ENCODE data around the gene OR2D2. TPM values are rescaled to one million over a fixed set of nuclear protein-coding genes. Genes with fewer than 3 reads are reported as not detected.
"Not testable (repeated sequence)": the region's sequence is repeated elsewhere in the genome, so short reads cannot be mapped to it uniquely, and the experiment has no call there.

OR2D2 gene, protein sequence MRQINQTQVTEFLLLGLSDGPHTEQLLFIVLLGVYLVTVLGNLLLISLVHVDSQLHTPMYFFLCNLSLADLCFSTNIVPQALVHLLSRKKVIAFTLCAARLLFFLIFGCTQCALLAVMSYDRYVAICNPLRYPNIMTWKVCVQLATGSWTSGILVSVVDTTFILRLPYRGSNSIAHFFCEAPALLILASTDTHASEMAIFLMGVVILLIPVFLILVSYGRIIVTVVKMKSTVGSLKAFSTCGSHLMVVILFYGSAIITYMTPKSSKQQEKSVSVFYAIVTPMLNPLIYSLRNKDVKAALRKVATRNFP
- not detected for polyA plus RNA-seq (ENCODE audit: insufficient read length in 4 of 4)

- DNase-seq (ENCODE audit: low read depth in 4 of 4, low spot score in 2 of 4): no peak
Observed at GRCh38 chr11:6892400-6892799, at the start of gene OR2D2. OR2D2 (minus strand) TSS chr11:6892500; CDS start chr11:6892500, 0 bp downstream.

GRCh38 chr11:6941970-6942369, 49.7 kb upstream of the OR2D2 start:
- no peak for DNase-seq (ENCODE audit: low read depth in 4 of 4, low spot score in 2 of 4)

- DNase-seq (ENCODE audit: low read depth in 4 of 4, low spot score in 2 of 4): no peak
Observed at GRCh38 chr11:6932145-6932544, 39.8 kb upstream of the OR2D2 start.

- no peak for DNase-seq (ENCODE audit: low read depth in 4 of 4, low spot score in 2 of 4)
Observed at GRCh38 chr11:6931146-6931713, 38.9 kb upstream of the OR2D2 start.

DNA sequence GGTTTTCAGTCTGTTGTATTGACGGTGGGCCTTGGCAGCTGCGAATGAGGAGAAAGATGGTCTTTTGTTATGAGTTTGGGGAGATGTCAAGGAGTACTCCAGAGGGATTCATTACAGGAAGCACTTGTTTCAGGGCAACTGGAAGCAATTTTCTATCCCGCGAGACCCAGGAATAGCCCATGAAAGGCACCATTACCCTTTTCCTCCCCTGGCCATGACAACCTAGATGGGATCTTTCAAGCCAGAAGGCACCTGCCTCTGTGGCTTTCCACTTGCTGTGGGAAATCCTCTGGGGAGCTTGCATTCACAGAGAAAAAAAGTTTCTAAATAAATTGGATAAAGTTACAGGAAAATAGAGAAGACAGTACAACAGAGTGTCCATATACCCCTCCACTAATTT, 36.6 kb upstream of the OR2D2 start:
- no peak for DNase-seq (ENCODE audit: low read depth in 4 of 4, low spot score in 2 of 4)

DNA sequence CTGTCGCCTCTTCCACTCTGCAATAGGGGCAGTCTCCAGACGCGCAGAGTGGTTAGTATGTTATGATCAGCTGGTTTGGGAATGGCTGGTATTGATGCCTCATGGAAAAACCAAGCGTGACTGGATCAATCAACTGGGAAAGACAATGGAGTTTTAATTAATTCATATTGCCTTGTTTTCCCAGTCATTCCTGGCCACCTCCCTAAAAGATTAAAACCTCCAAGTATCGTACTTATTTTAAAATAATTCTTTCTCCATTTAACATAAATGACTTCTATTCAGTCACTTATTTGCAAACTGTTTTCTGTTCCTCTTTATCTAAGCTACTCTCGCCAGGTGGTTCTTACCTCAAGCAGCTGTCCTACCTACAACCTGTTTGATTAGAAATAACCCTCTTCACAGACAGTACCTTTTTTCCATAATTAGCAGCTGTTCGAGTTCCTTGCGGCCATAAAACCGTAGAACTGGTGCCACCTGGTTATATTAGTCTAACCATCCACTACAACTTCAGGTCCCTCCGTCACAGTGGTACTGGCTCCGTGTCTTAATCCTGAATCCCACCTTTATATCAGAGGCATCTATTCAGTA, 34.8 kb upstream of the OR2D2 start:
- no peak for DNase-seq (ENCODE audit: low read depth in 4 of 4, low spot score in 2 of 4)

GRCh38 chr11:6926208-6927029, 34.1 kb upstream of the OR2D2 start, which contains the start of gene ZNF215:
ZNF215 (plus strand) TSS chr11:6926426; CDS start chr11:6932273, 5,847 bp downstream.
- peak; percentile 7 to 34 (median 28) for DNase-seq (ENCODE audit: low read depth in 4 of 4, low spot score in 2 of 4)

DNA sequence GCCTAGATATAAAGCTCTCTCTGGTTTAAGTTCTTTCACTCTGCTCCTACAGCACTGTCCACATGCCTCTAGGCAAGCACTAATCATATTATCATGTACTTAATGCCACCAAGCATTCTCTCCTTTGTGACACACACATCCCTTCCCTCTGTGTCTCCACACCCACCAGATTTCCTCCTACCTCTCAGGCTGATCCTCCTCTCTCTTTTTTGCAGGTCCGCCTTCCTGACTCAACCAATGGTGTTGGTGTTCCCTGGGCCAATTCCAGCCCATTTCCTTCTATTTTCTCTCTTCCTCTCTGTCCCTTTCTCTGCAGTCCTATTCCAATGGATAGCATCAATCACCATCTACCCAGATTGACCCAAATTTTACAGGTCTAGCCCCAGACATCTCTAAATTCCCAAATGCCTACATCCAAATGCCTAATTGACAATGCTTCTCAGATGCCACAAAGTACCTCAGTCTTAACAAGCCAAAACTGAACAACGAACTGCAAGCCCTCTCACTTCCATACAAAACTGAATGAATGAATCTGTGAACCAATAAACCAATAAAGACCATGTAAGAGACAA, 33.4 kb upstream of the OR2D2 start:
- DNase-seq (ENCODE audit: low read depth in 4 of 4, low spot score in 2 of 4): peak in 2 of 4 donors; percentile 2 to 4

DNA sequence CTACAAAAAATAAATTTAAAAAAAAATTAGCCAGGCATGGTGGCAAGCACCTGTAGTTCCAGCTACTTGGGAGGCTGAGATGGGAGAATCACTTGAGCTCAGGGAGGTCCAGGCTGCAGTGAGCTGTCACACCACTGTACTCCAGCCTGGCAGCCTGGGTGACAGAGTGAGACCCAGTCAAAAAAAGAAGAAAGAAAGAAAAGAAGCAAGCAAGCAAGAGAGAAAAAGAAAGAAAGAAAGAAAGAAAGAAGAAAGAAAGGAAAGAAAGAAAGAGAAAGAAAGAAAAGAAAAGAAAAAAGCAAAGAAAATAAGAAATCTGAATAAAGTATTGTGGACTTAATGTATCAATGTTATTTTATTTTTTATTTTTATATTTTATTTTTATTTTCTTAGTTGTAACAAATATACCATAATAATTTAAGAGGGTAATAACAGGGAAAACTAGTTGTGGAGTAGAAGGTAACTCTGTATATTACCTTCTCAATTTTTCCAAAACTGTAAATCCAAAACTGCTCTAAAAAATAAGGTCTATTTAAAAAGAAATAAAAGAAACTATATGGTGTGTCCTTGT, 32.8 kb upstream of the OR2D2 start:
- no peak for DNase-seq (ENCODE audit: low read depth in 4 of 4, low spot score in 2 of 4)

- no peak for DNase-seq (ENCODE audit: low read depth in 4 of 4, low spot score in 2 of 4)
Observed at GRCh38 chr11:6920702-6921101, 28.4 kb upstream of the OR2D2 start, which contains the start of gene OR2D3. OR2D3 (plus strand) TSS chr11:6921002; CDS start chr11:6921002, 0 bp downstream.

- no peak for DNase-seq (ENCODE audit: low read depth in 4 of 4, low spot score in 2 of 4)
Observed at GRCh38 chr11:6919698-6920097, 27.4 kb upstream of the OR2D2 start.

- DNase-seq (ENCODE audit: low read depth in 4 of 4, low spot score in 2 of 4): no peak
Observed at GRCh38 chr11:6911948-6912347, 19.6 kb upstream of the OR2D2 start.

DNA sequence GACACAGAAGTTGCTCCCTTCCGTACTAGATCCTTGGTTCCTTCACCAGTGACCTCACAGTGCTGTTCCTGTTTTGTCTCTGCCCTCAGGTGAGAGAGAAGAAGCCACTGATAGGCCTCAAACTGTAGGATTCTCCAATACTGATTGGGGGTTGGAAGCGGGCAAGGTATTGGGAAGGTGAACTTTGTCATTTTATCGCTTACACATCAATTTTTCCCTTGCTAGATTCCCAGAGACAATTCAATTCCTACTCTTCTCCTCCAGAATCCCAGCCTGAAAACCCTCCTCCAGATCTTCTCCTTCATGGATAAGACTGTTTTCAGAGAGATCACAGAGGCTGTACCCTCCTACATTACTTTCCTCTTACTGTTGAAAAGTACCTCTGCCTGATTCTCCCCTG, 19.1 kb upstream of the OR2D2 start:
- no peak for DNase-seq (ENCODE audit: low read depth in 4 of 4, low spot score in 2 of 4)

DNA sequence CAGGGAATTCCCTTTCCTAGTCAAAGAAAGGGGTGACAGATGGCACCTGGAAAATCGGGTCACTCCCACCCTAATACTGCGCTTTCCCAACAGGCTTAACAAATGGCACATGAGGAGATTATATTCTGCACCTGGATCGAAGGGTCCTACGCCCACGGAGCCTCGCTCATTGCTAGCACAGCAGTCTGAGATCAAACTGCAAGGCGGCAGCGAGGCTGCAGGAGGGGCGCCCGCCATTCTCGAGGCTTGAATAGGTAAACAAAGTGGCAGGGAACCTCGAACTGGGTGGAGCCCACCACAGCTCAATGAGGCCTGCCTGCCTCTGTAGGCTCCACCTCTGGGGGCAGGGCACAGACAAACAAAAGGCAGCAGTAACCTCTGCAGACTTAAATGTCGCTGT, 12.5 kb upstream of the OR2D2 start:
- not testable (repeated sequence) for DNase-seq (ENCODE audit: low read depth in 4 of 4, low spot score in 2 of 4)

GRCh38 chr11:6900327-6900999, 8.2 kb upstream of the OR2D2 start:
- DNase-seq (ENCODE audit: low read depth in 4 of 4, low spot score in 2 of 4): no peak

DNA sequence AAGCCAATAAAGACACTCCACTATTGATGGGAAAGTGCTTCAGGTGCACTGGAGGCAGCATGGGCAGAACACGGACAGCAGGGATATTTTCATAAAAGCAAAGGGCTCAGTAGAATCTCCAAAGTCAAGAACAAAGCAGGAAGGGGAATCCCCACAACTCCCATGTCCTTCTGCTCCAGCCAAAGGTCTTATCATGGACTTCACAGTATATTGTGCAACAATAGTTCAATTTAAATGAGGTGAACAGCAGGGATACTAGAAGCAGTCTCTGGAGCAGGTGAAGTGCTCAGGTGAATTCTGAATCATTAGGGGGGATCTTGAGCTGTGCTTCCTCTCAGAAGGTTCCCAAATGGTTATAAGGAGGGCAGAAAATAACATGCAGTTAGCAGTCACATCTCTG, 6.6 kb upstream of the OR2D2 start:
- no peak for DNase-seq (ENCODE audit: low read depth in 4 of 4, low spot score in 2 of 4)

DNA sequence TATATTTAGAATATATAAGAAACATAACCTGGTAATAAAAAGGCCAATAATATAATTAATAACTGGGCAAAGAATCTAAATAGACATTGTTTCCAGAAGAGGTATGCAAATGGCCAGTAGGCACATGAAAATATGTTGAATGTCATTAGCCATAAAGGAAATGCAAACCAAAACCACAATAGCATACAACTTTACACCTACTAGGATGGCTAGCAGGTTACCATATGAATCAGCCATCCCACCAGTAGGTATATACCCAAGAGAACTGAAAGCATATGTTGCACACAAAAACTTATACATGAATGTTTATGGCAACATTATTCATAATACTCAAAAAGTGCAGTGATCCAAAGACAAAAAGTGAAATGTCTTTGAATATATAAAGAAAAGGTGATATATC, 2.7 kb upstream of the OR2D2 start:
- no peak for DNase-seq (ENCODE audit: low read depth in 4 of 4, low spot score in 2 of 4)

DNA sequence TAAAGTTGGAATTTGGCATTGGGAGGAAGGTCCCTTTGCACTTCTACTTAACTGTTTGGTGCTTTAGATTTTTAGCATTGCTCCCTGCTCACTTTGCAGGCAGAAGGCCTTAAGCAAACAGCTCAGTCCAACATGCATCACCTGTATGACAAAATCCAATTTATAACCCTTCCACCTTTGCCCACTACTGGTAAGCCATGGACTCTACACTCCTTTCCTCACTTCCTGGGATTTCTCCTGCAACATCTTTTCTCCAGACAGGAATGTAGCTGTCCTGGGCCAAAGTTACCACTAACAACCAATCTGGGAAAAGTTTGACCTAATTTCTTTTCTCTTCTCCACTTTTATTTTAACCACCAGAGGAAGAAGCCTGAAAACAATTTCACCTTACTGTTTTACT, 1.8 kb upstream of the OR2D2 start:
- no peak for DNase-seq (ENCODE audit: low read depth in 4 of 4, low spot score in 2 of 4)

GRCh38 chr11:6889835-6890234, 2.5 kb downstream of the OR2D2 start:
- no peak for DNase-seq (ENCODE audit: low read depth in 4 of 4, low spot score in 2 of 4)

GRCh38 chr11:6888830-6889229, 3.5 kb downstream of the OR2D2 start:
- DNase-seq (ENCODE audit: low read depth in 4 of 4, low spot score in 2 of 4): no peak

All from left renal cortex interstitium (tissue), 4 donors.